Skin of body (tissue), 3 donors: Measurements from ENCODE around the gene GRIN1. TPM values are rescaled to one million over a fixed set of nuclear protein-coding genes. Genes with fewer than 3 reads are reported as not detected.

Source experiments
- DNase-seq: peaks from one replicate; lab custom pipeline; 2025; lab: John Stamatoyannopoulos, UW
- small RNA-seq: library from RNA; depleted of rRNA; stranded (forward); fragments of <200 nt; gene quantifications from one replicate; pipeline ENCODE3, GENCODE V24; 2014; ENCODE audit warnings: low replicate concordance
- total RNA-seq: library from RNA; depleted of rRNA; stranded (reverse); fragments of >200 nt; gene quantifications from one replicate; pipeline ENCODE4 v1.2.3, GENCODE V29; 2014

The GRIN1 gene
- total RNA-seq, 1 donor from 2014 or later, result 0.89 TPM

DNA sequence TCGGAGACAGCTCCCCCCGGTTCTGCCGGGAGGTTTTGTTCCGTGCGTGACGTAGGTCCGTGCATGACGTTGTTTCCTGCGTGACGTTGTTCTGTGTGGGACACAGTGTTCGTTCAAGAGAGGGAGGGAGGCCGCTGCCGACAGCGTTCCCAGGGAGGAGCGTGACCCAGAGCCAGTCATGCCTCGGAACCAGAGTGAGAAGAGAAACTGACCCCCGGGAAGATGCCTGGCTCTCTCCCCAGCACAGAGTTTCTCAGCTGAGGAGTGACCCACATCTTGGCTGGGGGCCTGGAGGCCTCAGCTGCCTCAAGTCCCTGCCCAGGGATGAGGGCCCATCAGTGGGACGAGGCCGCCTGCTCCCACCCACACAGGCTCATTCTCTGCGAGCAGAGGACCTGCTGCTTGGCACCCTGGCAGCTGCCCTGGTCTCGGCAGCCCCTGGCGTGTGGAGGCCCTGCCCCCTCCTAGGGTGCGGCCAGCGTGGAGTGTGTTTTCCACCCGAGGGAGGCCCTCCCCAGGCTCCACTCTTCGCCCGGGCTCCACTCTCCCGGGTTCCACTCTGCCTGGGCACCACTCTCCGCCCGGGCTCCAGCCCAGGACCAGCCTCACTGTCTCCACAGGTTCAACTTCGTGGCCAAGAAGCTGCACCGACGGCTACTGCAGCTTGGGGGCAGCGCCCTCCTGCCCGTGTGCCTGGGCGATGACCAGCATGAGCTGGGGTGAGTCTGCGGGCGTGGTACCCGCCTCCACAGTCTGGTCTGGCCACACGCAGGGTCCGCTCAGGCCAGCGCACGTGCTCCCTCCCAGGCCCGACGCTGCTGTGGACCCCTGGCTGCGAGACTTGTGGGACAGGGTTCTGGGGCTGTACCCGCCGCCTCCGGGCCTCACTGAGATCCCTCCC is 74.5 kb downstream of the GRIN1 start:
- DNase-seq, result no peak

DNA sequence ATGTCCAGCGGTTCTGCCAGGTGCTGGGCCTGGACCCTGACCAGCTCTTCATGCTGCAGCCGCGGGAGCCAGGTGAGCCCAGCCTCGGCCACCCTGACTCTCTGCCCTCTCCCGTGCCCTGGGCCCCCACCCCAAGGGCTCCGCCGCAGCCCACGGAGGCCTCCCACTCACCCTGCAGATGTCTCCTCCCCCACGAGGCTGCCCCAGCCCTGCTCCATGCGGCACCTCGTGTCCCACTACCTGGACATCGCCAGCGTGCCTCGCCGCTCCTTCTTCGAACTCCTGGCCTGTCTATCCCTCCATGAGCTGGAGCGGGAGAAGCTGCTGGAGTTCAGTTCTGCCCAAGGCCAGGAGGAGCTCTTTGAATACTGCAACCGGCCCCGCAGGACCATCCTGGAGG is 75.7 kb downstream of the GRIN1 start:
- no peak for DNase-seq

DNA sequence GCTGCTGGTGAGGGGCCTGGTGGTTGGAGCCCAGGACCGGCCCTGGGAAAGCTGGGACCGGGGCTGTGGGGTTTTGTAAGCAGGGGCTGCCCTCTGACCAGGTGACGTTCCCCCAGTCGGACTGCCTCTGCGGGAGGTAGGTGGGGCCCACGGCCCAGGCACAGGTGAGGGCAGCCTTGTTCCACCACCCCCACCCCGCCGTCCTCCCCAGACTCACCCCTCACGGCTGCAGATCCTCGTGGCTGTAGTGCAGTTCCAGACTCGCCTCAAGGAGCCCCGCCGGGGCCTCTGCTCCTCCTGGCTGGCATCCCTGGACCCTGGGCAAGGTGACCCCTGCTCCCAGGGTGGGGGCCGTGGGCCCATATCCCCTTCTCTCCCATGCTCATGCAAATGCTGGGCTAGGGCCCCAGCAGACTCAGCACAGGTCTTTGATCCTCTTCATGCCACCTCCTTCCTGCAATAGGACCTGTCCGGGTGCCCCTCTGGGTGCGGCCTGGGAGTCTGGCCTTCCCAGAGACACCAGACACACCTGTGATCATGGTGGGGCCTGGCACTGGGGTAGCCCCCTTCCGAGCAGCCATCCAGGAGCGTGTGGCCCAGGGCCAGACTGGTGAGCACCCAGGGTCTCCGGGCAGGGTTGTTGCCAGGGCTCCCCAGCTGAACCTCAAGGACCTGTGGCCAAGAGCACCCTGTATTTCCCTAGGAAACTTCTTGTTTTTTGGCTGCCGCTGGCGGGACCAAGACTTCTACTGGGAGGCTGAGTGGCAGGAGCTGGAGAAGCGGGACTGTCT is 76.4 kb downstream of the GRIN1 start:
- DNase-seq, result no peak

DNA sequence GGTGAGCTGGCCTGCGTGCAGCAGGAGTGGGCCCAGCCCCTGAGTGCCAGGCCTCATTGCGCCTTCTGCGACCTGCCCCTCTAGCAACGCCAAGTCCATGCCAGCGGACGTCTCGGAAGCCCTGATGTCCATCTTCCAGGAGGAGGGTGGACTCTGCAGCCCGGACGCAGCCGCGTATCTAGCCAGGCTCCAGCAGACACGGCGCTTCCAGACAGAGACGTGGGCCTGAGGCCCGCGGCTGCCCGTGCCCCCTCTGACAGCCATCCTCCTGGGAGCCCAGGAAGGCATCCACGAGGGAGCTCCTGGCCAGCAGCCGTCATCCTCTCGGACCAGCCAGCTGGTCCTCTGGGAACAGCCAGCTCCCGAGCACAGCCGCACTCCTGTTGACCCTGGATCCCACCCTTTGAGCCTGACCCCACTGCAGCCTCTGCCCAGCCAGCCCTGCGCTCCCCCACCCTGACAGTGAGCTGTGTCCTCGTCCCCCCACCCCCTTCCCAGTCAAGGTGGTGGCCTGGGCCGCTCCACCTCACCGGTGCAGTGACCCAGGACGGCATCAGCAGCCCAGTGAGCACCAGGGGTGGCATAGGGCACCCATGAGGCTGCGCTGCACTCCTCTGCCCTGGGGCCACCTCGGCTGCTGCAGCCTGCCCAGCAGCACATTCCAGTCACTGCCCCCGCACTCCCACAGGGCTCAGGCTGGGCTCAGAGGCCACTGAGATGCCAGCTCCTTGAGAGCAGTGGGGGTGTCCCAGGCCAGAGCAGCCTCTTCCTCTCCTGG is 77.4 kb downstream of the GRIN1 start:
- no peak for DNase-seq

DNA sequence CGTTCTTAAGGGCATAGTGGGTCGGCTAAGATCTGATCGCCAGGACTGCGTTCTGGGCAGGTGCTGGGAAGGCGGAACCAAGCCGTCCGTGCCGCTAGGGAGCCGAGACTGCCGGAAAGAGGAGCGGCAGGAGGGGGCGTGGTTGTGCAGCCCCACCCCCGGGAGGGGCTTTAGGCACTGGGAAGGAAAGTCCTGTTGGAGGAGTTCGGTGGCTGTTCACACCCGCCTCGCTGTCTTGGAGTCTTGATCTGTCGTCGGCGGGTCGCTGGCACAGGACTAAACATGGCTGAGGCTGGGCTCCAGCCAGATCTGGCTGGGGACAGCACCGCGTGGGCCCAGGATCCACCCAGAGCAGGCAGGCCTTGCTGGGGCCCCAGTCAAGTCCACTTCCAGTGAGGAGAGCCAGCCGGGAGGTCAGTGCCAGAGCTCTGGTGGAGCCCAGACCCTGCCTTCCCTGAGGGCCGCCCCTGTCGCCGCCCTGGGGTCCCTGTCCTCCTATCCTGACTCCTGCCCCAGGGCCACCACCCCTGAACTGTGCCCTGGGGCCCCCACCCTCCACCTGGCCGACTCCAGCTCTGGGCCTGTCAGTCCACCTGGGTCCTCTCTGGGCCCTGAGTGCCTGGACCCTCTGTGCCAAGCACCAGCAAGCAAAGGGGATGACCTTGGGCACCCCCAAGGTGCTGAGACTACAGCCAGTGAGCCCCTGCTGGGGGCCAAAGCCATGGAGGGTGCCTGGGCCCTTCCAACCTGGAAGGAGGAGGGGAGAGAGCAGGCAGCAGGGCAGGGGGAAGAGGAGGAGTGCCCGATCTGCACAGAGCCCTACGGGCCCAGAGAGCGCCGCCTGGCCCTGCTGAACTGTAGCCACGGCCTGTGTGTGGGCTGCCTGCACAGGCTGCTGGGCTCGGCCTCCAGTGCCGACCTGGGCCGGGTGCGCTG is 78.6 kb downstream of the GRIN1 start:
- DNase-seq, result no peak

DNA sequence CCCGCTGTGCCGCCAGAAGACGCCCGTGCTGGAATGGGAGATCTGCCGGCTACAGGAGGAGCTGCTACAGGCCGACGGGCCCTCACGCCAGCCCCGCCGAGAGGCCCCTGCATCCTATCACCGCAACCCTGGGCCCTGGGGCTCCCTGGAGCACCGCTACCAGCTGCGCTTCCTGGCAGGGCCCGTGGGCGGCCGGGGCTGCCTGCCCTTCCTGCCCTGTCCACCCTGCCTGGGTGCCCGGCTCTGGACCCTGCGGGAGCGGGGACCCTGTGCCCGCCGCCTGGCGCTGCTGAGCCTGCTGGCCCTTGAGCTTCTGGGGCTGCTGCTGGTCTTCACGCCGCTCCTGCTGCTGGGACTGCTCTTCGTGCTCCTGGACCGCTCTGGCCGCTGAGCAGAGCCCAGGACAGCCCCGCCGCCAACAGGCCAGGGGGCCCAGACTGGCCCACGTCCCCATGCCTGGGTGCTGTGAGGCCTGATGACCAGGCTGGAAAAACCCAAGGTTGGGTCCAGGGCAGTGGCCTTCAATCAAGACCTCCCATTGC is 79.3 kb downstream of the GRIN1 start:
- DNase-seq, result no peak

Small RNAs within 50 kb of the gene (small RNA-seq; reads per million reads assigned to genes)
- not detected for gene MIR3621
- 0.12 reads per million for gene RF00153

Other genes with a start within 250 kb of the GRIN1 start
- gene FBXW5, start 194.4 kb upstream of the GRIN1 start, total RNA-seq, result 38.8 TPM
- gene C8G, start 193.9 kb upstream of the GRIN1 start, total RNA-seq, result not detected
- not detected for gene LCN12, start 186.9 kb upstream of the GRIN1 start, total RNA-seq
- 15.3 TPM for gene PTGDS, start 161.7 kb upstream of the GRIN1 start, total RNA-seq
- gene LCNL1, start 156.2 kb upstream of the GRIN1 start, total RNA-seq, result 0.20 TPM
- gene PAXX, start 146.7 kb upstream of the GRIN1 start, total RNA-seq, result 13.0 TPM
- gene CLIC3, start 142.6 kb upstream of the GRIN1 start, total RNA-seq, result 12.7 TPM
- gene ABCA2, start 110.9 kb upstream of the GRIN1 start, total RNA-seq, result 13.6 TPM
- 0.39 TPM for gene FUT7, start 107.1 kb upstream of the GRIN1 start, total RNA-seq
- gene NPDC1, start 93.0 kb upstream of the GRIN1 start, total RNA-seq, result 15.4 TPM
- gene ENTPD2, start 85.1 kb upstream of the GRIN1 start, total RNA-seq, result 8.0 TPM
- 5.8 TPM for gene SAPCD2, start 68.6 kb upstream of the GRIN1 start, total RNA-seq
- 5.4 TPM for gene UAP1L1, start 61.6 kb upstream of the GRIN1 start, total RNA-seq
- gene MAN1B1, start 52.2 kb upstream of the GRIN1 start, total RNA-seq, result 39.5 TPM
- gene DPP7, start 24.4 kb upstream of the GRIN1 start, total RNA-seq, result 32.4 TPM
- not detected for gene LRRC26, start 30.9 kb downstream of the GRIN1 start, total RNA-seq
- gene TMEM210, start 32.9 kb downstream of the GRIN1 start, total RNA-seq, result not detected
- 22.0 TPM for gene ANAPC2, start 49.4 kb downstream of the GRIN1 start, total RNA-seq
- gene SSNA1, start 49.5 kb downstream of the GRIN1 start, total RNA-seq, result 24.1 TPM
- gene TPRN, start 61.6 kb downstream of the GRIN1 start, total RNA-seq, result 3.4 TPM
- 19.5 TPM for gene TMEM203, start 66.5 kb downstream of the GRIN1 start, total RNA-seq
- 3.0 TPM for gene NDOR1, start 66.5 kb downstream of the GRIN1 start, total RNA-seq
- gene RNF208, start 83.1 kb downstream of the GRIN1 start, total RNA-seq, result 0.20 TPM
- 1.4 TPM for gene CYSRT1, start 86.0 kb downstream of the GRIN1 start, total RNA-seq
- gene RNF224, start 88.3 kb downstream of the GRIN1 start, total RNA-seq, result not detected
- not detected for gene SLC34A3, start 91.7 kb downstream of the GRIN1 start, total RNA-seq
- gene TUBB4B, start 102.1 kb downstream of the GRIN1 start, total RNA-seq, result 97.1 TPM
- not detected for gene STPG3, start 112.1 kb downstream of the GRIN1 start, total RNA-seq
- gene NELFB, start 116.2 kb downstream of the GRIN1 start, total RNA-seq, result 21.3 TPM
- 1.7 TPM for gene TOR4A, start 138.6 kb downstream of the GRIN1 start, total RNA-seq
- 9.9 TPM for gene NRARP, start 163.1 kb downstream of the GRIN1 start, total RNA-seq